B cell (primary cell): ENCODE data around the gene XPA.

ENCODE experiments used
- EZH2 ChIP-seq: IDR thresholded peaks from 2 replicates; pipeline ENCODE4 v1.6.1; 2012; ENCODE audit warnings: borderline replicate concordance, low read depth, mild to moderate bottlenecking, moderate library complexity, low read length; ENCODE audit not compliant: insufficient read depth, poor library complexity, severe bottlenecking
- TF ChIP-seq, protein P1 (sequence below): fragments of 200-600 bp; IDR thresholded peaks from one replicate; pipeline ENCODE4 v1.8.0; 2022; ENCODE audit warnings: antibody characterized with exemption, mild to moderate bottlenecking

DNA sequence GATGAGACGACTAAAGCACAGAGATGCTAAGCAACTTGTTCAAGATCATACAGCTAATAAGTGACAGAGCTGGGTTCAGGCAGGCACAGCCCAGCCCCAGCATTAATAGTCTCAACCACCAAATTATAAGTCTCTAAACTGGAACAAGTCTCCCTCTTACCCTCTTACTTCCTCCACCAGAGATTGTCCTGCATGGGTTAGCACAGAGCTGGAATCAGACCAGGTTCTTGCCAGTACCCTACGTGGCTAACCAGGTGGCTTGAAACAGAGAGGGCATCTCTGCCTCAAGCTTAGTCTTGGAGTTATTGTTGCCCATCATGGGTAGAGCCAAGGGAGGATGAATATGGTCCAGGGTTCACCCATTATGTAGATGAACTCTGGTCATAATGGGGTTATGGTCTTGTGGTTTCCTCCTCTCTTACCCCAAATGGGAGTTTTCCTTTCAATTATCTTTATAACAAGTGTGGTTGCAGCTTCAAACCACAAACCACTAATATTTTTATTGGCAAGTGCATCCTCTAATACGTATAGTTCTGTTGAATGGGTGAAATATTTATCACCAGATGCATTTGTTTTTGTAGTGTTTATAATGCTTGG is 8.3 kb upstream of the XPA start:
- TF ChIP-seq, protein P1, sequence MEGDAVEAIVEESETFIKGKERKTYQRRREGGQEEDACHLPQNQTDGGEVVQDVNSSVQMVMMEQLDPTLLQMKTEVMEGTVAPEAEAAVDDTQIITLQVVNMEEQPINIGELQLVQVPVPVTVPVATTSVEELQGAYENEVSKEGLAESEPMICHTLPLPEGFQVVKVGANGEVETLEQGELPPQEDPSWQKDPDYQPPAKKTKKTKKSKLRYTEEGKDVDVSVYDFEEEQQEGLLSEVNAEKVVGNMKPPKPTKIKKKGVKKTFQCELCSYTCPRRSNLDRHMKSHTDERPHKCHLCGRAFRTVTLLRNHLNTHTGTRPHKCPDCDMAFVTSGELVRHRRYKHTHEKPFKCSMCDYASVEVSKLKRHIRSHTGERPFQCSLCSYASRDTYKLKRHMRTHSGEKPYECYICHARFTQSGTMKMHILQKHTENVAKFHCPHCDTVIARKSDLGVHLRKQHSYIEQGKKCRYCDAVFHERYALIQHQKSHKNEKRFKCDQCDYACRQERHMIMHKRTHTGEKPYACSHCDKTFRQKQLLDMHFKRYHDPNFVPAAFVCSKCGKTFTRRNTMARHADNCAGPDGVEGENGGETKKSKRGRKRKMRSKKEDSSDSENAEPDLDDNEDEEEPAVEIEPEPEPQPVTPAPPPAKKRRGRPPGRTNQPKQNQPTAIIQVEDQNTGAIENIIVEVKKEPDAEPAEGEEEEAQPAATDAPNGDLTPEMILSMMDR: no peak
- TF ChIP-seq EZH2: no peak
